ENCODE results near the gene DDB1. TPM values are rescaled to one million over a fixed set of nuclear protein-coding genes. Genes with fewer than 3 reads are reported as not detected.

The DDB1 gene
- total RNA-seq, 1 donor from 2014 or later: 259 TPM

GRCh38 chr11:61350336-61350735, 17.4 kb upstream of the DDB1 start:
- intact Hi-C loops (cut with micrococcal nuclease): no loop called here
- Mint-ChIP-seq H3K36me3 (ENCODE audit: low read depth) (peaks cover 20% of the 10 kb centered on the region), H3K4me3 (no peak overlapping the region), H3K9me3 (no peaks in the 10 kb centered on the region), H3K4me1 (ENCODE audit: low read depth) (no peaks in the 10 kb centered on the region), H3K27ac (no peak overlapping the region), H3K27me3 (ENCODE audit: insufficient read depth) (no peaks in the 10 kb centered on the region)
- DNase-seq (ENCODE audit: low spot score): no peak

- H3K36me3 Mint-ChIP-seq (ENCODE audit: low read depth): peaks cover 18% of the 10 kb centered on the region
- intact Hi-C loops (cut with micrococcal nuclease): no loop called here
- no peaks in the 10 kb centered on the region for H3K4me1 Mint-ChIP-seq (ENCODE audit: low read depth)
- no peak overlapping the region for H3K4me3 Mint-ChIP-seq
- no peaks in the 10 kb centered on the region for H3K27me3 Mint-ChIP-seq (ENCODE audit: insufficient read depth)
- H3K27ac Mint-ChIP-seq: peak overlapping the region; percentile 16
- no peak for DNase-seq (ENCODE audit: low spot score)
- H3K9me3 Mint-ChIP-seq: no peaks in the 10 kb centered on the region
Observed at GRCh38 chr11:61349916-61350315, 17.0 kb upstream of the DDB1 start.

GRCh38 chr11:61349189-61349751, 16.4 kb upstream of the DDB1 start:
- H3K36me3 Mint-ChIP-seq (ENCODE audit: low read depth): peaks cover 22% of the 10 kb centered on the region
- DNase-seq (ENCODE audit: low spot score): no peak
- intact Hi-C loops (cut with micrococcal nuclease): no loop called here
- no peaks in the 10 kb centered on the region for H3K9me3 Mint-ChIP-seq
- no peaks in the 10 kb centered on the region for H3K4me1 Mint-ChIP-seq (ENCODE audit: low read depth)
- no peak overlapping the region for H3K27ac Mint-ChIP-seq
- H3K4me3 Mint-ChIP-seq: no peak overlapping the region
- H3K27me3 Mint-ChIP-seq (ENCODE audit: insufficient read depth): no peaks in the 10 kb centered on the region

GRCh38 chr11:61347916-61348461, 15.1 kb upstream of the DDB1 start:
- Mint-ChIP-seq H3K4me1 (ENCODE audit: low read depth) (no peaks in the 10 kb centered on the region), H3K27me3 (ENCODE audit: insufficient read depth) (no peaks in the 10 kb centered on the region), H3K4me3 (no peak overlapping the region), H3K36me3 (ENCODE audit: low read depth) (peaks cover 14% of the 10 kb centered on the region), H3K9me3 (no peaks in the 10 kb centered on the region), H3K27ac (no peak overlapping the region)
- intact Hi-C loops (cut with micrococcal nuclease): no loop called here
- DNase-seq (ENCODE audit: low spot score): no peak

GRCh38 chr11:61345954-61346843, 13.3 kb upstream of the DDB1 start:
- H3K9me3 Mint-ChIP-seq: no peaks in the 10 kb centered on the region
- H3K4me1 Mint-ChIP-seq (ENCODE audit: low read depth): no peaks in the 10 kb centered on the region
- H3K36me3 Mint-ChIP-seq (ENCODE audit: low read depth): peaks cover 8% of the 10 kb centered on the region
- no peak for DNase-seq (ENCODE audit: low spot score)
- intact Hi-C loops (cut with micrococcal nuclease): no loop called here
- no peak overlapping the region for H3K4me3 Mint-ChIP-seq
- no peak overlapping the region for H3K27ac Mint-ChIP-seq
- no peaks in the 10 kb centered on the region for H3K27me3 Mint-ChIP-seq (ENCODE audit: insufficient read depth)

- DNase-seq (ENCODE audit: low spot score): no peak
- Mint-ChIP-seq H3K4me1 (ENCODE audit: low read depth) (no peaks in the 10 kb centered on the region), H3K4me3 (no peak overlapping the region), H3K9me3 (no peaks in the 10 kb centered on the region), H3K27me3 (ENCODE audit: insufficient read depth) (no peaks in the 10 kb centered on the region), H3K27ac (no peak overlapping the region), H3K36me3 (ENCODE audit: low read depth) (peaks cover 8% of the 10 kb centered on the region)
- intact Hi-C loops (cut with micrococcal nuclease): no loop called here
Observed at GRCh38 chr11:61345170-61345610, 12.3 kb upstream of the DDB1 start.

- H3K4me1 Mint-ChIP-seq (ENCODE audit: low read depth): no peaks in the 10 kb centered on the region
- H3K36me3 Mint-ChIP-seq (ENCODE audit: low read depth): peaks cover 3% of the 10 kb centered on the region
- intact Hi-C loops (cut with micrococcal nuclease): no loop called here
- no peak overlapping the region for H3K4me3 Mint-ChIP-seq
- H3K27me3 Mint-ChIP-seq (ENCODE audit: insufficient read depth): no peaks in the 10 kb centered on the region
- H3K9me3 Mint-ChIP-seq: no peaks in the 10 kb centered on the region
- H3K27ac Mint-ChIP-seq: no peak overlapping the region
- DNase-seq (ENCODE audit: low spot score): no peak
Observed at GRCh38 chr11:61343792-61344745, 11.2 kb upstream of the DDB1 start.

GRCh38 chr11:61342207-61342803, 9.4 kb upstream of the DDB1 start:
- Mint-ChIP-seq H3K27ac (no peak overlapping the region), H3K36me3 (ENCODE audit: low read depth) (peaks cover 3% of the 10 kb centered on the region), H3K27me3 (ENCODE audit: insufficient read depth) (no peaks in the 10 kb centered on the region), H3K9me3 (no peaks in the 10 kb centered on the region), H3K4me1 (ENCODE audit: low read depth) (no peaks in the 10 kb centered on the region), H3K4me3 (no peak overlapping the region)
- no peak for DNase-seq (ENCODE audit: low spot score)
- intact Hi-C loops (cut with micrococcal nuclease): no loop called here

GRCh38 chr11:61341706-61342105, 8.8 kb upstream of the DDB1 start:
- no peak overlapping the region for H3K4me3 Mint-ChIP-seq
- no peaks in the 10 kb centered on the region for H3K9me3 Mint-ChIP-seq
- H3K27me3 Mint-ChIP-seq (ENCODE audit: insufficient read depth): no peaks in the 10 kb centered on the region
- H3K4me1 Mint-ChIP-seq (ENCODE audit: low read depth): no peaks in the 10 kb centered on the region
- DNase-seq (ENCODE audit: low spot score): no peak
- intact Hi-C loops (cut with micrococcal nuclease): no loop called here
- no peak overlapping the region for H3K27ac Mint-ChIP-seq
- H3K36me3 Mint-ChIP-seq (ENCODE audit: low read depth): peaks cover 3% of the 10 kb centered on the region

GRCh38 chr11:61340979-61341378, 8.1 kb upstream of the DDB1 start:
- Mint-ChIP-seq H3K27ac (no peak overlapping the region), H3K36me3 (ENCODE audit: low read depth) (peaks cover 3% of the 10 kb centered on the region), H3K4me1 (ENCODE audit: low read depth) (peaks cover 6% of the 10 kb centered on the region), H3K27me3 (ENCODE audit: insufficient read depth) (no peaks in the 10 kb centered on the region), H3K9me3 (no peaks in the 10 kb centered on the region), H3K4me3 (no peak overlapping the region)
- intact Hi-C loops (cut with micrococcal nuclease): no loop called here
- no peak for DNase-seq (ENCODE audit: low spot score)

- Mint-ChIP-seq H3K4me1 (ENCODE audit: low read depth) (peaks cover 14% of the 10 kb centered on the region), H3K9me3 (no peaks in the 10 kb centered on the region), H3K36me3 (ENCODE audit: low read depth) (no peaks in the 10 kb centered on the region), H3K4me3 (no peak overlapping the region), H3K27ac (no peak overlapping the region), H3K27me3 (ENCODE audit: insufficient read depth) (no peaks in the 10 kb centered on the region)
- intact Hi-C loops (cut with micrococcal nuclease): loop anchor here (10.0 kb wide), 2 partner anchors 85 to 175 kb away; no protein-coding TSS in a partner anchor
- DNase-seq (ENCODE audit: low spot score): no peak
Observed at GRCh38 chr11:61339490-61339878, 6.6 kb upstream of the DDB1 start.

GRCh38 chr11:61338783-61339489, 6.0 kb upstream of the DDB1 start:
- Mint-ChIP-seq H3K36me3 (ENCODE audit: low read depth) (no peaks in the 10 kb centered on the region), H3K9me3 (no peaks in the 10 kb centered on the region), H3K27ac (no peak overlapping the region), H3K27me3 (ENCODE audit: insufficient read depth) (no peaks in the 10 kb centered on the region), H3K4me1 (ENCODE audit: low read depth) (peaks cover 20% of the 10 kb centered on the region), H3K4me3 (no peak overlapping the region)
- DNase-seq (ENCODE audit: low spot score): no peak
- intact Hi-C loops (cut with micrococcal nuclease): loop anchor here (10.0 kb wide), 2 partner anchors 84 to 176 kb away; no protein-coding TSS in a partner anchor
